ENCODE measurements around the gene OLFML1. TPM values are rescaled to one million over a fixed set of nuclear protein-coding genes. Genes with fewer than 3 reads are reported as not detected.
A peak's percentile ranks its signal among the peaks of the same experiment; 100 is the strongest.

Gene OLFML1
- total RNA-seq, 1 donor from 2014 or later = 11.5 TPM

GRCh38 chr11:7533199-7534041 is 48.1 kb downstream of the OLFML1 start:
- Histone ChIP-seq H3K27ac (no peak overlapping the region), H3K36me3 (no peaks in the 10 kb centered on the region), H3K4me1 (peaks cover 17% of the 10 kb centered on the region), H3K9me3 (no peaks in the 10 kb centered on the region), H3K27me3 (no peaks in the 10 kb centered on the region), H3K4me3 (no peak overlapping the region)
- TF ChIP-seq POLR2A (IDR thresholded peaks at IDR 0.05) (no peak), POLR2AphosphoS5 (IDR thresholded peaks at IDR 0.05; ENCODE audit: insufficient read depth in 1 of 2, low read depth in 1 of 2) (no peak), CTCF (IDR thresholded peaks at IDR 0.05) (no peak)
- intact Hi-C loops (cut with DNase I) = no loop called here
- DNase-seq (ENCODE audit: extremely low spot score in 2 of 2) = no peak

DNA sequence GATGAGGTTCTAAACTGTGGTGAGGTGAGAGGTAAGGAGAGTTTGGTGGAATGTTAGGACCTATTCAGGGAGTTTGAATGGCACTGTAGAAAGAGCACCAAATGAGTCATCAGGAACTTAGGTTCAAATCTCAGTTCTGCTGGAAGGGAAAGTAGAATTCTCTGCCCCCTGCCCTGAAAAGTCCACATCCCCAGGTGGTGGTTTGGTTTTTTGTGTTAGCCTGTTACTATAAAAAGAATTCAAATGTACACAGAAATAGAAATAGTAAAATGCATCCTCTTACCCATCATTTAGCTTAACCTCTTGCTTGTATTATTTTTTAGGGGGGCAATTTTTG is 48.7 kb downstream of the OLFML1 start:
- H3K27ac ChIP-seq = no peak overlapping the region
- no peak for DNase-seq (ENCODE audit: extremely low spot score in 2 of 2)
- no peaks in the 10 kb centered on the region for H3K36me3 ChIP-seq
- intact Hi-C loops (cut with DNase I) = no loop called here
- no peak overlapping the region for H3K4me3 ChIP-seq
- TF ChIP-seq POLR2A (IDR thresholded peaks at IDR 0.05) (no peak), CTCF (IDR thresholded peaks at IDR 0.05) (no peak), POLR2AphosphoS5 (IDR thresholded peaks at IDR 0.05; ENCODE audit: insufficient read depth in 1 of 2, low read depth in 1 of 2) (no peak)
- H3K4me1 ChIP-seq = peaks cover 22% of the 10 kb centered on the region
- no peaks in the 10 kb centered on the region for H3K9me3 ChIP-seq
- H3K27me3 ChIP-seq = no peaks in the 10 kb centered on the region

DNA sequence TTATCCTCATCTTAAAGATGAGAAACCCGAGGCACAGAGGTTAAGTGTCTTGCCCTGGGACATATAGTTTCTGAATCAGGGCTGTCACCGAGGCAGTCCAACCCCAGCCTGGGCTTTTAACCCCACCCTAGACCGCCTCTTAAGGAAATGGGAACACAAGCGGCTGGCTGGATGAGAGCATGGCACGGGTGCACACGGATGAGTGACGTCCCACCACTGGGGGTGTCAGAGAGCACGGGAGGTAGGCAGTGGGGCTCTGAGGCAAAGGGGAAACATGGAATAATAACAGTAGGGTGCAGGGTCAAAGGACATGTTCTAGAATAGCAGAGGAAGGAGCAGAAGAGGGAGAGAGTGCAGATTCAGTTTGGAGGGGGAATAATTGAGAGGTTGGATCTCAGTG is 50.8 kb downstream of the OLFML1 start:
- H3K27ac ChIP-seq = no peak overlapping the region
- DNase-seq (ENCODE audit: extremely low spot score in 2 of 2) = no peak
- H3K27me3 ChIP-seq = no peaks in the 10 kb centered on the region
- no peak overlapping the region for H3K4me3 ChIP-seq
- no peaks in the 10 kb centered on the region for H3K9me3 ChIP-seq
- TF ChIP-seq POLR2AphosphoS5 (IDR thresholded peaks at IDR 0.05; ENCODE audit: insufficient read depth in 1 of 2, low read depth in 1 of 2) = no peak
- no peak for TF ChIP-seq CTCF (IDR thresholded peaks at IDR 0.05)
- TF ChIP-seq POLR2A (IDR thresholded peaks at IDR 0.05) = no peak
- intact Hi-C loops (cut with DNase I) = no loop called here
- H3K36me3 ChIP-seq = no peaks in the 10 kb centered on the region
- peaks cover 43% of the 10 kb centered on the region for H3K4me1 ChIP-seq

GRCh38 chr11:7537265-7537664 is 52.0 kb downstream of the OLFML1 start:
- Histone ChIP-seq H3K27ac (no peak overlapping the region), H3K4me3 (no peak overlapping the region), H3K9me3 (no peaks in the 10 kb centered on the region), H3K27me3 (no peaks in the 10 kb centered on the region), H3K4me1 (peaks cover 51% of the 10 kb centered on the region), H3K36me3 (no peaks in the 10 kb centered on the region)
- intact Hi-C loops (cut with DNase I) = no loop called here
- TF ChIP-seq CTCF (IDR thresholded peaks at IDR 0.05) = no peak
- no peak for TF ChIP-seq POLR2AphosphoS5 (IDR thresholded peaks at IDR 0.05; ENCODE audit: insufficient read depth in 1 of 2, low read depth in 1 of 2)
- no peak for TF ChIP-seq POLR2A (IDR thresholded peaks at IDR 0.05)
- no peak for DNase-seq (ENCODE audit: extremely low spot score in 2 of 2)

- Histone ChIP-seq H3K36me3 (no peaks in the 10 kb centered on the region), H3K4me3 (peak overlapping the region in 1 of 2 donors; percentile 7), H3K27ac (peak overlapping the region; percentile 66), H3K9me3 (no peaks in the 10 kb centered on the region), H3K4me1 (peaks cover 51% of the 10 kb centered on the region), H3K27me3 (no peaks in the 10 kb centered on the region)
- no peak for DNase-seq (ENCODE audit: extremely low spot score in 2 of 2)
- TF ChIP-seq POLR2AphosphoS5 (IDR thresholded peaks at IDR 0.05; ENCODE audit: insufficient read depth in 1 of 2, low read depth in 1 of 2) (no peak), CTCF (IDR thresholded peaks at IDR 0.05) (peak in 1 of 3 experiments; percentile 14)
- intact Hi-C loops (cut with DNase I) = no loop called here
Observed at GRCh38 chr11:7538031-7538430, 52.7 kb downstream of the OLFML1 start.
